Suprapubic skin (tissue), 4 donors: Measurements from ENCODE around the gene RNF150. TPM values are rescaled to one million over a fixed set of nuclear protein-coding genes. Genes with fewer than 3 reads are reported as not detected.

ENCODE experiments used
- DNase-seq, 2 donors: peaks; one replicate each; pipeline ENCODE4 v3.0.0-alpha.2; 2019; ENCODE audit warnings: low spot score in 2 of 2
- H3K27ac ChIP-seq: fragments of 200-600 bp; sonication (generic); one replicate; pipeline ENCODE4 v1.5.1; 2019
- H3K27me3 ChIP-seq: fragments of 200-600 bp; sonication (generic); one replicate; pipeline ENCODE4 v1.5.1; 2019
- H3K36me3 ChIP-seq: fragments of 200-600 bp; sonication (generic); one replicate; pipeline ENCODE4 v1.5.1; 2019
- H3K4me1 ChIP-seq: fragments of 200-600 bp; sonication (generic); one replicate; pipeline ENCODE4 v1.5.1; 2019
- H3K4me3 ChIP-seq: fragments of 200-600 bp; sonication (generic); one replicate; pipeline ENCODE4 v1.5.1; 2019; ENCODE audit warnings: mild to moderate bottlenecking
- H3K9me3 ChIP-seq: fragments of 200-600 bp; sonication (generic); one replicate; pipeline ENCODE4 v1.5.1; 2019
- EP300 ChIP-seq: sonication (generic); formaldehyde crosslinking; IDR thresholded peaks from one replicate; pipeline ENCODE4 v1.6.1; 2017; ENCODE audit warnings: antibody characterized with exemption
- POLR2A ChIP-seq, 2 donors: fragments of 450-650 bp; IDR thresholded peaks; one replicate each; pipeline ENCODE4 v1.6.1; 2017; ENCODE audit warnings: antibody characterized with exemption in 2 of 2, mild to moderate bottlenecking in 2 of 2, moderate library complexity in 2 of 2
- POLR2AphosphoS5 ChIP-seq, 3 donors: sonication (generic); formaldehyde crosslinking; IDR thresholded peaks; one replicate each; pipeline ENCODE4 v1.6.1; 2017; ENCODE audit warnings: antibody characterized with exemption in 3 of 3
- WGBS: methylation state at CpG from one replicate; pipeline ENCODE4 v1.1.5; 2018; 5-methylcytosine and 5-hydroxymethylcytosine counted together
- total RNA-seq, 4 donors: library from RNA; depleted of rRNA; stranded (reverse); fragments of >200 nt; gene quantifications; one replicate each; pipeline ENCODE4 v1.1.0, GENCODE V29; 2016
- TF ChIP-seq, protein P1 (sequence below), 2 donors: fragments of 200-600 bp in 1 of 2; fragments of 450-650 bp in 1 of 2; sonication (generic) in 1 of 2; IDR thresholded peaks; one replicate each; pipeline ENCODE4 v1.5.1; 2016 to 2019; ENCODE audit warnings: antibody characterized with exemption in 2 of 2, mild to moderate bottlenecking in 1 of 2, moderate library complexity in 1 of 2

Gene RNF150
- total RNA-seq, 4 donors from 2014 or later: 0.83 to 4.0 (median 2.6) TPM

DNA sequence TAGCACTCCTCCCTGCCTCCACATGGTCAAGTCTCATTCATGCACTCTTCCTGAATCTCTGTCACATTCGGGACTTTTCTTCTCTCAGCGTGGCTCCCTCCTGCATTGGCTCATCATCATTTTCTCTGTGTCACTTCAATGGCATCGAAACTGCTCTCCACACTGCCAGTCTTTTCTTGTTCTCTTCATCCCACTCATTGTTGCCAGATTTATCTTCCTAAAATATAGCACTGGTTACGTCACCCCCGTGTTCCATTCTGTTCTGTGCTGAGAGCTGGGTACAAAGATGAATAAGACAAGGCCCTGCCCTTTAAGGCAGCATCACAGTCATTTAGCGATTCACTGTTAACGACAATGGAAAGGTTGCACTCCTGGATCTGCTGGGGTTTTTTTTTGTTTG is 202.7 kb downstream of the RNF150 start:
- H3K27ac ChIP-seq: no peak overlapping the region
- no peak overlapping the region for H3K4me3 ChIP-seq
- H3K27me3 ChIP-seq: no peaks in the 10 kb centered on the region
- peaks cover 5% of the 10 kb centered on the region for H3K4me1 ChIP-seq
- no peak for DNase-seq
- 83% methylated on average over 7 of the region's 7 CpGs for WGBS
- H3K9me3 ChIP-seq: no peaks in the 10 kb centered on the region
- no peak for TF ChIP-seq POLR2A (IDR thresholded peaks at IDR 0.05)
- H3K36me3 ChIP-seq: no peaks in the 10 kb centered on the region

DNA sequence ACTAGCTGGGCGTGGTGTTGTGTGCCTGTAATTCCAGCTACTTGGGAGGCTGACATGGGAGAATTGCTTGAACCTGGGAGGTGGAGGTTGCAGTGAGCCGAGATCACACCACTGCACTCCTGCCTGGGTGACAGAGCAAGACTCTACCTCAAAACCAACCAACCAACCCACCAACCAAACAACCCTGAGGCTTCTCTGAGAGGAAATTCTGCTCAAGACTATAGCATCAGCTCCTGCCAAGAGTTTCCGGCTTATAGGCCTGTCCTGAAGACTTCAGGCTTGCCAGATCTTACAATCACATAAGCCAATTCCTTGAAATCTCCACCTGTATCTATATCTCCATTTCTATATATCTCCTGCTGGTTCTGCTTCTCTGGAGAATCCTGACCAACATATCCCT is 203.3 kb downstream of the RNF150 start:
- H3K27me3 ChIP-seq: no peaks in the 10 kb centered on the region
- no peaks in the 10 kb centered on the region for H3K9me3 ChIP-seq
- H3K36me3 ChIP-seq: no peaks in the 10 kb centered on the region
- no peak overlapping the region for H3K27ac ChIP-seq
- WGBS: 87% methylated on average over 3 of the region's 3 CpGs
- peaks cover under 1% of the 10 kb centered on the region for H3K4me1 ChIP-seq
- H3K4me3 ChIP-seq: no peak overlapping the region
- no peak for TF ChIP-seq POLR2AphosphoS5 (IDR thresholded peaks at IDR 0.05)
- no peak for TF ChIP-seq POLR2A (IDR thresholded peaks at IDR 0.05)
- TF ChIP-seq, protein P1, sequence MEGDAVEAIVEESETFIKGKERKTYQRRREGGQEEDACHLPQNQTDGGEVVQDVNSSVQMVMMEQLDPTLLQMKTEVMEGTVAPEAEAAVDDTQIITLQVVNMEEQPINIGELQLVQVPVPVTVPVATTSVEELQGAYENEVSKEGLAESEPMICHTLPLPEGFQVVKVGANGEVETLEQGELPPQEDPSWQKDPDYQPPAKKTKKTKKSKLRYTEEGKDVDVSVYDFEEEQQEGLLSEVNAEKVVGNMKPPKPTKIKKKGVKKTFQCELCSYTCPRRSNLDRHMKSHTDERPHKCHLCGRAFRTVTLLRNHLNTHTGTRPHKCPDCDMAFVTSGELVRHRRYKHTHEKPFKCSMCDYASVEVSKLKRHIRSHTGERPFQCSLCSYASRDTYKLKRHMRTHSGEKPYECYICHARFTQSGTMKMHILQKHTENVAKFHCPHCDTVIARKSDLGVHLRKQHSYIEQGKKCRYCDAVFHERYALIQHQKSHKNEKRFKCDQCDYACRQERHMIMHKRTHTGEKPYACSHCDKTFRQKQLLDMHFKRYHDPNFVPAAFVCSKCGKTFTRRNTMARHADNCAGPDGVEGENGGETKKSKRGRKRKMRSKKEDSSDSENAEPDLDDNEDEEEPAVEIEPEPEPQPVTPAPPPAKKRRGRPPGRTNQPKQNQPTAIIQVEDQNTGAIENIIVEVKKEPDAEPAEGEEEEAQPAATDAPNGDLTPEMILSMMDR (IDR thresholded peaks at IDR 0.05): no peak
- no peak for TF ChIP-seq EP300
- no peak for DNase-seq

DNA sequence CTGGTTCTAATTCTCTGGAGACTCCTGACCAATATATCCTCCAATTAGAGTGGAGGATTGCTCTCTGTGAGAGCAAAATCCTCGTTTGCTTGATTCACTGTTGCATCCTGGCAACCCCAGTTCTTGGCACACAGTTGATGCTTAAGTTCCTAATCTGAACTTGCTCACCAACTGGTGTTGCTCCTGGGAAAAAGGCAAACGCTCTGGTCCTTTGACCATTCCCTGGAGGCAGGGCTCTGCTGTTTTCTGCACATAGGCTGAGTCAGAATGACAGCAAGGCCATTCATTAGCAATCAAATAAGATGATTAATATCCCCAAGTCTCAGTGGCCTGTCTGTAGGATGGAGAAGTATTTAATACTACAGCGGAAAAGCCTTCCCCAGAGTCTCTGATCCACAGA is 204.4 kb downstream of the RNF150 start:
- 45% methylated on average over 3 of the region's 3 CpGs for WGBS
- H3K4me3 ChIP-seq: no peak overlapping the region
- no peaks in the 10 kb centered on the region for H3K9me3 ChIP-seq
- H3K4me1 ChIP-seq: no peaks in the 10 kb centered on the region
- no peak for DNase-seq
- TF ChIP-seq POLR2AphosphoS5 (IDR thresholded peaks at IDR 0.05): no peak
- no peak for TF ChIP-seq EP300
- TF ChIP-seq, protein P1 (IDR thresholded peaks at IDR 0.05): no peak
- TF ChIP-seq POLR2A (IDR thresholded peaks at IDR 0.05): no peak
- H3K27me3 ChIP-seq: no peaks in the 10 kb centered on the region
- no peak overlapping the region for H3K27ac ChIP-seq
- H3K36me3 ChIP-seq: no peaks in the 10 kb centered on the region

DNA sequence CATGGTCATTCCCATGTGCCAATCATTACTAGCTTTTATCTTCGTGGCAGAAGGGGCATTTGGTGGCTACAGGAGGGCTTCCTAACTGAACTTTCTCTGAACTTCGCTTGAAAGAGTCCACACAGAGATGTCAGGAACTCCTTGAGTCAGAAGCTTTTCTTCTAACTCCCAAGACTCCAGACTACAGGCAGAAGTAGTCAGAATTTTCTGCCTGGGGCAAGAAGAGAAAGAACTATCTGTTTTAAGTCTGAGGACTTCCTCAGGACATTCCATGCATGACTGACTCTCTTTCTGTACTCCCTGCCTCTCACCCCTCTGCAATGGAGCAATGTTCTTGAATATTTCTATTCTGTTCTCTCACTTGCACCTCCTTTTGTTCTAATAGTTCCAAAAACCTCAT is 206.6 kb downstream of the RNF150 start:
- H3K36me3 ChIP-seq: no peaks in the 10 kb centered on the region
- 66% methylated on average over 2 of the region's 2 CpGs for WGBS
- H3K4me1 ChIP-seq: no peaks in the 10 kb centered on the region
- H3K27ac ChIP-seq: no peak overlapping the region
- no peaks in the 10 kb centered on the region for H3K27me3 ChIP-seq
- H3K9me3 ChIP-seq: no peaks in the 10 kb centered on the region
- H3K4me3 ChIP-seq: no peak overlapping the region
- no peak for TF ChIP-seq POLR2AphosphoS5 (IDR thresholded peaks at IDR 0.05)
- TF ChIP-seq EP300: no peak
- TF ChIP-seq POLR2A (IDR thresholded peaks at IDR 0.05): no peak
- TF ChIP-seq, protein P1 (IDR thresholded peaks at IDR 0.05): no peak
- no peak for DNase-seq

DNA sequence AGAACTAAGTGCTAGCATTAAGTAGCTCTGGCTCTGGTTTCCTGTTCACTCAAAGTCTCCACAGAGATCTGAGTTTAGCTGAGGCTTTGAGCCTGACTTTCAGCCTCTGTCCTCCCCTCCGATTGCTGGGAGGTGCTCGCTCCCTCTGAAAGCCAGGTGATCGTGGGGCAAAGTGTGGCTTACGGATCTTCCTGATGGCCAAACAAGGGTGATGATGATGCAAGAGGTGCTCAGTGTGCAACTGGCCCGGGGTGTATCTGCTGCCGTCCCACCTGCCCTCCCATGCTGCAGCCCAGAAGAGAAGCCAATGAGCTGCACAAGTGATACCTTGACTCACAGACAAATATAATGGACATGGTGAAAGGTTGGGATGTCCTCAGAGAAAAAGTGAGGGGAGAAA is 207.9 kb downstream of the RNF150 start:
- TF ChIP-seq, protein P1 (IDR thresholded peaks at IDR 0.05): no peak
- TF ChIP-seq EP300 (no peak), POLR2AphosphoS5 (IDR thresholded peaks at IDR 0.05) (no peak), POLR2A (IDR thresholded peaks at IDR 0.05) (no peak)
- WGBS: 93% methylated on average over 6 of the region's 6 CpGs

DNA sequence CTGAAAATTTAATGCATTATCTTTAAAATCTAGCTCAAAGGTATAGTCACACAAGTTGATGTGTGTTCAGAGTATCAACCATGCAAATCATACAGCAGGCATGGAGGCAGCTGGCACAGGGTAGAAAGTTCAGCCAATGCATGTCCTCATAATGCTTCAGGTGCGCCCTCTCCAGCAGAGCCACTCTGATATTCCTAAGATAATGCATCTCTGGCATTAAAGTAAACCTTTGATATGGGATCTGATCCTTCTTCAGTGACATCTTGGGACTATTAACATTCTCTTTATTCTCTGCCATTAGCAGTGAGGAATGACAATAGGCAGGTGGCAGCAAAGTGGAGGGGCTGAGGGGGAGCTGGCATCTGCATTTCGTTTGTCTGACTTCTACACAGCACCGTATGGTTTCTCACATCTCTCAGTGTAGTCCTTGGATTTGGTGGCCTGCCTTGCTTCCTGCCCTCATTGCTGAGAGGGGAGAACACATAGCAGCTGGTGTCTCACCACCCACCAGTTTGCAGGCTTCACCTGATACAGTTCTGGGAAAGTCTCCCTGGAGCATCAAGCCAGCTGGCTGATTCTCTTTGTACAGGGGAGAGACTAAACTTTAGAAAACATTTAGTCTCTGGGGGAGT is 208.4 kb downstream of the RNF150 start:
- Histone ChIP-seq H3K27me3 (no peaks in the 10 kb centered on the region), H3K9me3 (no peaks in the 10 kb centered on the region), H3K4me1 (no peaks in the 10 kb centered on the region), H3K27ac (no peak overlapping the region), H3K36me3 (no peaks in the 10 kb centered on the region), H3K4me3 (no peak overlapping the region)
- no peak for DNase-seq
- WGBS: 61% methylated on average over 3 of the region's 3 CpGs
- TF ChIP-seq POLR2AphosphoS5 (IDR thresholded peaks at IDR 0.05): no peak
- TF ChIP-seq, protein P1 (IDR thresholded peaks at IDR 0.05): no peak

More for the DNA sequence above, 207.9 kb downstream of the RNF150 start:
- Histone ChIP-seq H3K9me3 (no peaks in the 10 kb centered on the region), H3K4me1 (no peaks in the 10 kb centered on the region), H3K27ac (no peak overlapping the region), H3K27me3 (no peaks in the 10 kb centered on the region), H3K36me3 (no peaks in the 10 kb centered on the region), H3K4me3 (no peak overlapping the region)
- DNase-seq: no peak
